ENCODE results near the gene USP25. TPM values are rescaled to one million over a fixed set of nuclear protein-coding genes. Genes with fewer than 3 reads are reported as not detected.

Gene USP25
- total RNA-seq, 1 donor from 2014 or later = 25.8 TPM

- TF ChIP-seq, protein P1, sequence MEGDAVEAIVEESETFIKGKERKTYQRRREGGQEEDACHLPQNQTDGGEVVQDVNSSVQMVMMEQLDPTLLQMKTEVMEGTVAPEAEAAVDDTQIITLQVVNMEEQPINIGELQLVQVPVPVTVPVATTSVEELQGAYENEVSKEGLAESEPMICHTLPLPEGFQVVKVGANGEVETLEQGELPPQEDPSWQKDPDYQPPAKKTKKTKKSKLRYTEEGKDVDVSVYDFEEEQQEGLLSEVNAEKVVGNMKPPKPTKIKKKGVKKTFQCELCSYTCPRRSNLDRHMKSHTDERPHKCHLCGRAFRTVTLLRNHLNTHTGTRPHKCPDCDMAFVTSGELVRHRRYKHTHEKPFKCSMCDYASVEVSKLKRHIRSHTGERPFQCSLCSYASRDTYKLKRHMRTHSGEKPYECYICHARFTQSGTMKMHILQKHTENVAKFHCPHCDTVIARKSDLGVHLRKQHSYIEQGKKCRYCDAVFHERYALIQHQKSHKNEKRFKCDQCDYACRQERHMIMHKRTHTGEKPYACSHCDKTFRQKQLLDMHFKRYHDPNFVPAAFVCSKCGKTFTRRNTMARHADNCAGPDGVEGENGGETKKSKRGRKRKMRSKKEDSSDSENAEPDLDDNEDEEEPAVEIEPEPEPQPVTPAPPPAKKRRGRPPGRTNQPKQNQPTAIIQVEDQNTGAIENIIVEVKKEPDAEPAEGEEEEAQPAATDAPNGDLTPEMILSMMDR (conservative IDR thresholded peaks at IDR 0.05; ENCODE audit: low read depth, low read length) = no peak
- DNase-seq (ENCODE audit: low read depth) = no peak
- no peak overlapping the region for H3K4me3 ChIP-seq (ENCODE audit: low read depth, low read length)
These were observed 47.0 kb downstream of the USP25 start for GRCh38 chr21:15776818-15777217.

GRCh38 chr21:15781986-15782385 is 52.2 kb downstream of the USP25 start:
- DNase-seq (ENCODE audit: low read depth) = no peak
- TF ChIP-seq, protein P1 (conservative IDR thresholded peaks at IDR 0.05; ENCODE audit: low read depth, low read length) = no peak
- no peak overlapping the region for H3K4me3 ChIP-seq (ENCODE audit: low read depth, low read length)

DNA sequence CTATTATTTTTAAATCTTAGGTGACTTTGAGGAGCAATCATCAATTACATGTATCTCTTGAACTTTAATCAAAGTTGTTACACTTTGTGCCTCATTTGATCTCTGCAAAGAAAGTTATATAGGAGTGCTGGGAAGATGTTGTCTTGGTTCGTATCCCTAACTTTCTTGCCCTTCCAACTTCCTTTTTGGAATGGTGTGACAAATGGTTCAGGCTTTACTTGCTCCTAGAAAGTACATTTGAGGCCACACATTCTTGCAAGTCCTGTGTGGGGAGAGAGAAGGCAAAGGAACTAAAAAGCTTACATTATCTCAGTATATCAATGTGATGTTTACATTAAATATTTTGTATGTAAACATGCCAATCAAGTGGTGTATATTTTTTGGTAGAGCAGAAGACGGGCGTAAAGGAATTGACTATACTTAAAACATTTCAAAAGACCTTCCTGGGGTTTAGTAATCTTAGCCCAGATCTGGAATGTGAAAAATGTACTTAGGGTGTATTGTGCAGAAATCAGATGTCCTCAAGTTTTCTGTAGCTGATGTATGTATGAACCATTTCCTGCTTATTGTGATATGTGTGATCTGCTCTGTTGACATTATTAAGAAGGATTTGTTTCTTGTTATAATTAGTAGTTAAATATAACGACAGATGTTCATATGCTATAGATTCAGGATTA is 59.2 kb downstream of the USP25 start:
- TF ChIP-seq, protein P1 (conservative IDR thresholded peaks at IDR 0.05; ENCODE audit: low read depth, low read length) = no peak
- no peak overlapping the region for H3K4me3 ChIP-seq (ENCODE audit: low read depth, low read length)
- DNase-seq (ENCODE audit: low read depth) = no peak

GRCh38 chr21:15793109-15793508 is 63.3 kb downstream of the USP25 start:
- TF ChIP-seq, protein P1 (conservative IDR thresholded peaks at IDR 0.05; ENCODE audit: low read depth, low read length) = no peak
- no peak for DNase-seq (ENCODE audit: low read depth)
- no peak overlapping the region for H3K4me3 ChIP-seq (ENCODE audit: low read depth, low read length)

DNA sequence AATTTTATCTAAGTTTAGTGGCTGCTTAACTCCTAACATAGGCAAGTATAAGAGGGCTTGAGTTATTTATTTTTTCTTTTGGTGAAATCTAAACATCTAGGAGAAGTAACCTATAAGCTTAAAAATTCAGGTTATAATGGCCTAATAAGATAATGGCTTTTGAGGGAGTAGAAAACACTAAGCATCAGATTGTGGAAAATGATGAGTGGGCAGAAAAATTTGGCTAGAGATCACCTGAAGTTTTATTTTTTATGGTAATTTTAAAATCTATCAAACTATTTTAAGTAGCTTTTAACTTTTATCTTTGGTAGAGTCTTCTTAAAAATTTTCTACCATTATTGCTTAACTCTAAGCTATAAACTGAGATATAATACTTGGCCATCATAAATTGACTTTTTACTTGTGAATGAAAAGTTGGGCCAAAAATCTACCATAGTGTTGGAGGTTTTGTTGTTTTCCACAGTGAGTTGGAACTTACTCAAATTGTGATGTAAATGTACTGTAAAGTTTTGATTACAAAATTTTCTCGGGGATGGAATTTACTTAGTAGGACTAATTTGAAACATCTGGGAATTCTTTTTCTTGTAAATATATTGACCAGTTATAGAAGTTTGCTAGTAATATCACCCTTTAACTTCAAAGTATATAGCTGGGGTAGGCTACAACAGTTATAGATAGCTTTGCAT is 63.9 kb downstream of the USP25 start:
- DNase-seq (ENCODE audit: low read depth) = no peak
- H3K4me3 ChIP-seq (ENCODE audit: low read depth, low read length) = no peak overlapping the region
- TF ChIP-seq, protein P1 (conservative IDR thresholded peaks at IDR 0.05; ENCODE audit: low read depth, low read length) = no peak

GRCh38 chr21:15794277-15794912 is 64.6 kb downstream of the USP25 start:
- TF ChIP-seq, protein P1 (conservative IDR thresholded peaks at IDR 0.05; ENCODE audit: low read depth, low read length) = no peak
- no peak for DNase-seq (ENCODE audit: low read depth)
- no peak overlapping the region for H3K4me3 ChIP-seq (ENCODE audit: low read depth, low read length)

Data from epithelial cell of proximal tubule (primary cell).